Gastroesophageal sphincter (tissue), 4 donors: ENCODE results near the gene EIF3F. TPM values are rescaled to one million over a fixed set of nuclear protein-coding genes. Genes with fewer than 3 reads are reported as not detected.

Experiments
- ATAC-seq: fragments of 150-250 bp; one replicate; pipeline ENCODE4 v1.9.1; 2016; ENCODE audit warnings: mild to moderate bottlenecking, moderate library complexity
- H3K27ac ChIP-seq, 4 donors: fragments of 200-600 bp; sonication (generic) in 3 of 4; 1 replicate in 3 of 4; 2 replicates in 1 of 4; pipeline ENCODE4 v1.5.1; 2016 to 2019
- H3K27me3 ChIP-seq: fragments of 200-600 bp; sonication (generic); one replicate; pipeline ENCODE4 v1.5.1; 2019
- H3K36me3 ChIP-seq, 2 donors: fragments of 200-600 bp; sonication (generic); one replicate each; pipeline ENCODE4 v1.5.1; 2019; ENCODE audit warnings: control low read depth in 1 of 2
- H3K4me1 ChIP-seq, 3 donors: fragments of 200-600 bp; sonication (generic); 1 replicate in 2 of 3; 2 replicates in 1 of 3; pipeline ENCODE4 v1.5.1; 2016 to 2019; ENCODE audit warnings: control low read depth in 2 of 3
- H3K4me3 ChIP-seq, 2 donors: fragments of 200-600 bp; sonication (generic); one replicate each; pipeline ENCODE4 v1.5.1; 2019; ENCODE audit warnings: mild to moderate bottlenecking in 1 of 2, moderate library complexity in 1 of 2
- H3K9me3 ChIP-seq, 3 donors: fragments of 200-600 bp; sonication (generic); one replicate each; pipeline ENCODE4 v1.5.1; 2017 to 2019; ENCODE audit warnings: control low read depth in 2 of 3
- EP300 ChIP-seq: sonication (generic); formaldehyde crosslinking; IDR thresholded peaks from one replicate; pipeline ENCODE4 v1.6.1; 2017; ENCODE audit warnings: antibody characterized with exemption, mild to moderate bottlenecking
- POLR2A ChIP-seq, 2 donors: fragments of 450-650 bp; IDR thresholded peaks; one replicate each; pipeline ENCODE4 v1.6.1; 2017; ENCODE audit warnings: antibody characterized with exemption in 2 of 2, mild to moderate bottlenecking in 2 of 2, moderate library complexity in 1 of 2
- POLR2AphosphoS5 ChIP-seq: sonication (generic); formaldehyde crosslinking; IDR thresholded peaks from one replicate; pipeline ENCODE4 v1.6.1; 2017; ENCODE audit warnings: antibody characterized with exemption
- WGBS, 2 donors: methylation state at CpG; one replicate each; pipeline ENCODE4 v1.1.5; 2018; ENCODE audit warnings: low coverage in 1 of 2; 5-methylcytosine and 5-hydroxymethylcytosine counted together
- total RNA-seq, 4 donors: library from RNA; depleted of rRNA; stranded (reverse); fragments of >200 nt; gene quantifications; one replicate each; pipeline ENCODE4 v1.1.0, GENCODE V29; 2016
- TF ChIP-seq, protein P1 (sequence below), 4 experiments: fragments of 200-600 bp in 2 of 4; fragments of 450-650 bp in 2 of 4; sonication (generic) in 1 of 4; IDR thresholded peaks; one replicate each; pipeline ENCODE4 v1.5.1; 2017 to 2019; ENCODE audit warnings: antibody characterized with exemption in 4 of 4, mild to moderate bottlenecking in 2 of 4, moderate library complexity in 2 of 4

EIF3F gene
- total RNA-seq, 4 donors from 2014 or later: 204 to 356 (median 235) TPM

- Histone ChIP-seq H3K4me1 (peaks cover 0 to 13% (median 3%) of the 10 kb centered on the region in 3 donors), H3K36me3 (no peaks in the 10 kb centered on the region), H3K9me3 (no peaks in the 10 kb centered on the region), H3K4me3 (no peak overlapping the region), H3K27ac (no peak overlapping the region), H3K27me3 (no peaks in the 10 kb centered on the region)
- no peak for TF ChIP-seq EP300
- TF ChIP-seq POLR2AphosphoS5: no peak
- TF ChIP-seq, protein P1, sequence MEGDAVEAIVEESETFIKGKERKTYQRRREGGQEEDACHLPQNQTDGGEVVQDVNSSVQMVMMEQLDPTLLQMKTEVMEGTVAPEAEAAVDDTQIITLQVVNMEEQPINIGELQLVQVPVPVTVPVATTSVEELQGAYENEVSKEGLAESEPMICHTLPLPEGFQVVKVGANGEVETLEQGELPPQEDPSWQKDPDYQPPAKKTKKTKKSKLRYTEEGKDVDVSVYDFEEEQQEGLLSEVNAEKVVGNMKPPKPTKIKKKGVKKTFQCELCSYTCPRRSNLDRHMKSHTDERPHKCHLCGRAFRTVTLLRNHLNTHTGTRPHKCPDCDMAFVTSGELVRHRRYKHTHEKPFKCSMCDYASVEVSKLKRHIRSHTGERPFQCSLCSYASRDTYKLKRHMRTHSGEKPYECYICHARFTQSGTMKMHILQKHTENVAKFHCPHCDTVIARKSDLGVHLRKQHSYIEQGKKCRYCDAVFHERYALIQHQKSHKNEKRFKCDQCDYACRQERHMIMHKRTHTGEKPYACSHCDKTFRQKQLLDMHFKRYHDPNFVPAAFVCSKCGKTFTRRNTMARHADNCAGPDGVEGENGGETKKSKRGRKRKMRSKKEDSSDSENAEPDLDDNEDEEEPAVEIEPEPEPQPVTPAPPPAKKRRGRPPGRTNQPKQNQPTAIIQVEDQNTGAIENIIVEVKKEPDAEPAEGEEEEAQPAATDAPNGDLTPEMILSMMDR (IDR thresholded peaks at IDR 0.05): no peak
- no peak for TF ChIP-seq POLR2A (IDR thresholded peaks at IDR 0.05)
- no peak for ATAC-seq
- 94 to 100% methylated on average over 2 to 3 of the region's 8 CpGs for WGBS, 2 donors
Observed at GRCh38 chr11:8030526-8031247, 43.5 kb downstream of the EIF3F start.

- Histone ChIP-seq H3K27me3 (no peaks in the 10 kb centered on the region), H3K4me3 (no peak overlapping the region), H3K27ac (no peak overlapping the region), H3K4me1 (peaks cover 0 to 13% (median 3%) of the 10 kb centered on the region in 3 donors), H3K9me3 (no peaks in the 10 kb centered on the region), H3K36me3 (no peaks in the 10 kb centered on the region)
- ATAC-seq: no peak
- no CpG with 5 or more reads among the region's 32 CpGs for WGBS, 2 donors
- TF ChIP-seq POLR2AphosphoS5 (no peak), POLR2A (IDR thresholded peaks at IDR 0.05) (no peak), EP300 (no peak)
- TF ChIP-seq, protein P1 (IDR thresholded peaks at IDR 0.05): no peak
Observed at GRCh38 chr11:8031248-8032115, 44.3 kb downstream of the EIF3F start.

DNA sequence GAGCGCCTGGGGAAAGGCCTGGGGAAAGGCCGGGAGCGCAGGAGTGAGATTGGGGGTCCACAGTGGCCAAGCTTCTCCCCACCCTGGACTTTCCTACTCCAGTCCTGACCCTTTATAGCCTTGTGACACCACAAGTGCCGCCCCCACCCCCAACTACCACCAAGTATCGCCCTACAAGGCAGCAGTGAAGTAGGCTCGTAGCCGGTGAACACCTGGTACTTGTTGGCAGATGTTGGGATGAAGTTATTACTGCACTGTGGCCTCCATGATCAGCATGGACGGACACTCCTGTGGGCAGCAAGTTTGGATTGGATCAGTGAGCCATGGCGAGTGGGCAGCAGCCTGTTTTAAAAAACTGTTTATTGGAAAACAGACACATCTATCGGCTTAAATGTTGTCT, 45.0 kb downstream of the EIF3F start:
- Histone ChIP-seq H3K27me3 (no peaks in the 10 kb centered on the region), H3K9me3 (no peaks in the 10 kb centered on the region), H3K27ac (no peak overlapping the region), H3K4me1 (peaks cover 0 to 13% (median 3%) of the 10 kb centered on the region in 3 donors), H3K36me3 (no peaks in the 10 kb centered on the region), H3K4me3 (no peak overlapping the region)
- no peak for ATAC-seq
- TF ChIP-seq, protein P1 (IDR thresholded peaks at IDR 0.05): no peak
- TF ChIP-seq EP300: no peak
- TF ChIP-seq POLR2AphosphoS5: no peak
- TF ChIP-seq POLR2A (IDR thresholded peaks at IDR 0.05): no peak
- WGBS, 2 donors: 77 to 100% methylated on average over 2 to 3 of the region's 10 CpGs

- Histone ChIP-seq H3K9me3 (no peaks in the 10 kb centered on the region), H3K4me3 (no peak overlapping the region), H3K27ac (no peak overlapping the region), H3K27me3 (no peaks in the 10 kb centered on the region), H3K36me3 (no peaks in the 10 kb centered on the region), H3K4me1 (peaks cover 0 to 13% (median 3%) of the 10 kb centered on the region in 3 donors)
- TF ChIP-seq POLR2AphosphoS5 (no peak), POLR2A (IDR thresholded peaks at IDR 0.05) (no peak), EP300 (no peak)
- TF ChIP-seq, protein P1 (IDR thresholded peaks at IDR 0.05): no peak
- ATAC-seq: no peak
- WGBS, 2 donors: 73 to 80% methylated on average over 1 to 6 of the region's 20 CpGs
Observed at GRCh38 chr11:8032576-8033304, 45.6 kb downstream of the EIF3F start.
